HS-27A (cell line): ENCODE data around the gene SPNS1.

ENCODE experiments used
- DNase-seq: peaks from one replicate; pipeline ENCODE4 v3.0.0-alpha.2; 2012; ENCODE audit warnings: low read depth, missing footprints

Gene SPNS1

GRCh38 chr16:29029168-29029994, 54.8 kb downstream of the SPNS1 start:
- no peak for DNase-seq

- no peak for DNase-seq
Observed at GRCh38 chr16:29030086-29030840, 55.7 kb downstream of the SPNS1 start.
